Fibroblast of skin of right biceps (primary cell): ENCODE results near the gene MCL1.
"Not testable (repeated sequence)": the region's sequence is repeated elsewhere in the genome, so short reads cannot be mapped to it uniquely, and the experiment has no call there.

Source experiments
- DNase-seq: peaks from one replicate; pipeline ENCODE4 v3.0.0-alpha.2; 2013

MCL1 gene

GRCh38 chr1:150579110-150579944 lies at the start of gene MCL1:
Gene MCL1 (minus strand): TSS chr1:150579610. CDS start chr1:150579530, 80 bp downstream.
- DNase-seq = peak; percentile 98

- no peak for DNase-seq
Measured at GRCh38 chr1:150628766-150629114, 49.3 kb upstream of the MCL1 start.

GRCh38 chr1:150627826-150628410 lies 48.5 kb upstream of the MCL1 start:
- DNase-seq = no peak

- DNase-seq = no peak
Measured at GRCh38 chr1:150626150-150626549, 46.7 kb upstream of the MCL1 start.

- DNase-seq = not testable (repeated sequence)
Measured at GRCh38 chr1:150624546-150624945, 45.1 kb upstream of the MCL1 start.

GRCh38 chr1:150624134-150624533 lies 44.7 kb upstream of the MCL1 start:
- not testable (repeated sequence) for DNase-seq

- DNase-seq = no peak
Measured at GRCh38 chr1:150622303-150622975, 43.0 kb upstream of the MCL1 start.

- peak; percentile 59 for DNase-seq
Measured at GRCh38 chr1:150621497-150622302, 42.3 kb upstream of the MCL1 start.

GRCh38 chr1:150620919-150621318 lies 41.5 kb upstream of the MCL1 start:
- DNase-seq = no peak

- peak; percentile 73 for DNase-seq
Measured at GRCh38 chr1:150619576-150620509, 40.4 kb upstream of the MCL1 start.

GRCh38 chr1:150615346-150616201 lies 36.2 kb upstream of the MCL1 start:
- peak; percentile 13 for DNase-seq

- peak; percentile 87 for DNase-seq
Measured at GRCh38 chr1:150613061-150613920, 33.9 kb upstream of the MCL1 start.

- DNase-seq = no peak
Measured at GRCh38 chr1:150612014-150612345, 32.6 kb upstream of the MCL1 start.

GRCh38 chr1:150610576-150610975 lies 31.2 kb upstream of the MCL1 start:
- no peak for DNase-seq

GRCh38 chr1:150609732-150610131 lies 30.3 kb upstream of the MCL1 start:
- DNase-seq = no peak

GRCh38 chr1:150606463-150607142 lies 27.2 kb upstream of the MCL1 start:
- DNase-seq = no peak

GRCh38 chr1:150605451-150605731 lies 26.0 kb upstream of the MCL1 start:
- not testable (repeated sequence) for DNase-seq

- DNase-seq = no peak
Measured at GRCh38 chr1:150604226-150604588, 24.8 kb upstream of the MCL1 start.

GRCh38 chr1:150603711-150604110 lies 24.3 kb upstream of the MCL1 start:
- no peak for DNase-seq

- not testable (repeated sequence) for DNase-seq
Measured at GRCh38 chr1:150602372-150602771, 23.0 kb upstream of the MCL1 start.
